Measurements from ENCODE around the gene DOK4.
"Not testable (repeated sequence)": the region's sequence is repeated elsewhere in the genome, so short reads cannot be mapped to it uniquely, and the experiment has no call there.

DOK4 gene

GRCh38 chr16:57445510-57445909, 40.8 kb downstream of the DOK4 start:
- DNase-seq = no peak

GRCh38 chr16:57444711-57445110, 41.6 kb downstream of the DOK4 start:
- DNase-seq = no peak

- DNase-seq = not testable (repeated sequence)
Observed at GRCh38 chr16:57440551-57440950, 45.7 kb downstream of the DOK4 start.

DNA sequence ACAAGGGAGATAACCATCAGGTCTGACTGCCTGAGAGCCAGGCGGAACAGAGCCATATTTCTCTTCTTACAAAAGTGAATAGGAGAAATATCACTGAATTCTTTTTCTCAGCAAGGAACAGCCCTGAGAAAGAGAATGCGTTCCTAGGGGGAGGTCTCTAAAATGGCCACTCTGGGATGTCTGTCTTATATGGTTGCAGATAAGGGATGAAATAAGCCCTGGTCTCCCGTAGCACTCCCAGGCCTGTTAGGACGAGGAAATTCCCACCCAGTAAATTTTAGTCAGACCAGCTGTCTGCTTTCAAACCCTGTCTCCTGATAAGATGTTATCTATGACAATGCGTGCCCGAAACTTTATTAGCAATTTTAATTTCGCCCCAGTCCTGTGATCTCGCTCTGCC, 46.3 kb downstream of the DOK4 start:
- DNase-seq = not testable (repeated sequence)

DNA sequence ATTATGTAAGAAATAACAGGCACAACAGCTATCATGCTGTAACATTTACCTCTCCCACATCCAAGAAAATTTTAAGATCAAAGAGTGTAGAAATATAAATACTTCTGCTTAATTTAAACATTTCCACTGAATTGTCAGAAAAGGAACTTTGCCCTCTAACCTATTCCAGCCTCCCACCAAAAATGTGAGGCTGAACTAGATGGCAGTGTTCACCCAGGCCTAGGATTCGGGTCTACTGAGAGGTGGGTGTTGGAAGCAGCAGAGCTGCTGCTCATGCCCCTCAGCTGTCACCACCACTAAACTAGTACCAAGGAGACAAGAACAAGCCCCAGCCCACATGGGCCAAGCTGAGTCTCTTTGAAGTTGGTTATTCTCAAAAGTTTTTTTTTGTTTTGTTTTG, 50.5 kb downstream of the DOK4 start:
- DNase-seq = no peak

GRCh38 chr16:57434003-57434402, 52.3 kb downstream of the DOK4 start:
- DNase-seq = no peak

- DNase-seq = no peak
Observed at GRCh38 chr16:57432989-57433388, 53.3 kb downstream of the DOK4 start.

GRCh38 chr16:57432505-57432904, 53.8 kb downstream of the DOK4 start:
- DNase-seq = no peak

GRCh38 chr16:57430955-57431354, 55.3 kb downstream of the DOK4 start:
- no peak for DNase-seq

DNA sequence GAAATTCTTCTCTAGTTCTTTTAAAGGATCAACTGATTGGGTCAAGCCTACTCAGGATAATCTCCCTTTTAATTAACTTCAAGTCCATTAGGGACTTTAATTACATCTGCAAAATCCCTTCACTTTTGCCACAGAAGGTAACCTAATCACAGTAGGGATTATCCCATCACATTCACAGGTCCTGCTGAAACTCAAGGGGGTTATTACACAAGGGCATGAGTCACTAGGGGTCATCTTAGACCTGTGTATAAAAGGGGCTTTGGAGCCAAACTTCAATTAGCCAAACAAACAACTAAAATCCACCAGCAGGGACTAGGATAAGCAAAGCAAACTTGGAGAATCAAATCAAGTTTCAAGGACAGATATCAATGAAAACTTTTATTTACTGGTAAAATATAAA, 58.5 kb downstream of the DOK4 start:
- DNase-seq = no peak

GRCh38 chr16:57427307-57427706, 59.0 kb downstream of the DOK4 start:
- no peak for DNase-seq

DNA sequence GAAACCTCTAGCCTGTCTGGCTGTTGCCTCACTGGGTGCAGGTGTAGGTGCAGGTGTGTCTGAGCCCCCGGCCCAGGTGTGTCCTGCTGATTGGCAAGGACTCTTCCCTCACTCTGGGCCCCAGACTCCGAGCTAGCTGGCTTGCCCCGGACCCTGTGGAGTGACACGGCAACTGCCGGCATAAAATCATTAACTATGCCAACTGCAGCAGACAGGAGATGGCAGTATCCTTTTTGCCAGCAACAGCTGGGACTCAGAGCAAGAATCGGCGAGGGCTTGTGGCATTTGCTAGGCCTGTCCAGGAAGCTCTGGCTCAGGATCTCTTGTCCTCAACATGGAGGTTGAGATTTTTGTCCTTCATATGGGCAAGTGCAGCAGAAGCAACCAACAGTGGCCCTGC, 59.9 kb downstream of the DOK4 start:
- DNase-seq = no peak

GRCh38 chr16:57424583-57424982, 61.7 kb downstream of the DOK4 start:
- no peak for DNase-seq

DNA sequence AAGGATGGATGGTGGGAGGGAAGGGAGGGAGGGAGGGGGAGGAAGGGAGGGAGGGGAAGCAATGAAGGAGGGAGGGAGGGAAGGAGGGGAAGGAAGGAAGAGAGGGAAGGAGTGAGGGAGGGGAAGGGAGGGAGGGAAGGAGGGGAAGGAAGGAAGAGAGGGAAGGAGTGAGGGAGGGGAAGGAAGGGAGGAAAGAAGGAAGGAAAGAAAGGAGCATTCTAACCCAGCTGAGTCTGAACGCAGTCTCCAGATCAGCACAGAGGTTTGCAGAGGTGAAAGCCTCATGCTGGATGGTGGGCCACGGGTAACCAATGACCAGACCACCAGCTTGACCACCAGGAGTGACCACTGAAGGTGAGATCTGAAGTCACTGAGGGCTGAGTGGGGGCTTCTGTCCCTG, 63.1 kb downstream of the DOK4 start:
- no peak for DNase-seq

- no peak for DNase-seq
Observed at GRCh38 chr16:57422026-57422944, 64.0 kb downstream of the DOK4 start.
